Keratinocyte (primary cell): ENCODE measurements around the gene CACNA2D2. TPM values are rescaled to one million over a fixed set of nuclear protein-coding genes. Genes with fewer than 3 reads are reported as not detected.

Experiments
- DNase-seq: peaks from one replicate; pipeline ENCODE4 v3.0.0-alpha.2; 2011; ENCODE audit warnings: low read depth, missing footprints, low spot score
- FAIRE-seq: peaks from 2 replicates; lab custom pipeline; 2011; peaks lifted over from hg19 to GRCh38; lab: Jason Lieb, UNC
- H2AFZ ChIP-seq: 2 replicates; pipeline ENCODE4 v1.6.0; 2012; ENCODE audit warnings: low read length, control low read depth, inconsistent platforms; ENCODE audit not compliant: control insufficient read depth
- H3K27ac ChIP-seq: 2 replicates; pipeline ENCODE4 v1.5.1; 2011; ENCODE audit warnings: low read length; ENCODE audit not compliant: control insufficient read depth, insufficient read depth
- H3K27me3 ChIP-seq: 3 replicates; pipeline ENCODE4 v1.6.0; 2011; ENCODE audit warnings: low read length; ENCODE audit not compliant: control insufficient read depth, insufficient read depth; ENCODE audit errors: extremely low read depth
- H3K36me3 ChIP-seq, 2 experiments: 2 replicates in 1 of 2; 3 replicates in 1 of 2; pipeline ENCODE4 v1.5.1; 2011; ENCODE audit warnings: low read length in 2 of 2, mild to moderate bottlenecking in 1 of 2; ENCODE audit not compliant: control insufficient read depth in 2 of 2, insufficient read depth in 2 of 2; ENCODE audit errors: extremely low read depth in 1 of 2
- H3K4me1 ChIP-seq: 3 replicates; pipeline ENCODE4 v1.5.1; 2011; ENCODE audit warnings: low read length; ENCODE audit not compliant: control insufficient read depth, insufficient read depth; ENCODE audit errors: extremely low read depth
- H3K4me2 ChIP-seq: 3 replicates; pipeline ENCODE4 v1.6.0; 2011; ENCODE audit warnings: low read depth, low read length; ENCODE audit not compliant: control insufficient read depth, insufficient read depth; ENCODE audit errors: extremely low read depth
- H3K4me3 ChIP-seq, 3 experiments: fragments of 200-600 bp in 1 of 3; sonication (generic) in 1 of 3; 2 replicates in 2 of 3; 3 replicates in 1 of 3; pipeline ENCODE4 v1.5.1; 2011 to 2016; ENCODE audit warnings: low read length in 3 of 3, mild to moderate bottlenecking in 3 of 3, control low read depth in 2 of 3, inconsistent platforms in 1 of 3, low read depth in 1 of 3, mixed read lengths in 1 of 3, mixed run types in 1 of 3, moderate library complexity in 1 of 3; ENCODE audit not compliant: control insufficient read depth in 2 of 3, insufficient read depth in 2 of 3; ENCODE audit errors: extremely low read depth in 1 of 3
- H3K79me2 ChIP-seq: 2 replicates; pipeline ENCODE4 v1.6.0; 2012; ENCODE audit warnings: low read length; ENCODE audit not compliant: control insufficient read depth, insufficient read depth
- H3K9ac ChIP-seq: 3 replicates; pipeline ENCODE4 v1.6.0; 2011; ENCODE audit warnings: low read length; ENCODE audit not compliant: control insufficient read depth, insufficient read depth; ENCODE audit errors: extremely low read depth
- H3K9me1 ChIP-seq: 3 replicates; pipeline ENCODE4 v1.6.0; 2011; ENCODE audit warnings: low read length; ENCODE audit not compliant: control insufficient read depth, insufficient read depth; ENCODE audit errors: extremely low read depth
- H3K9me3 ChIP-seq: 2 replicates; pipeline ENCODE4 v1.5.1; 2012; ENCODE audit warnings: low read depth, low read length; ENCODE audit not compliant: control insufficient read depth
- H4K20me1 ChIP-seq: 3 replicates; pipeline ENCODE4 v1.6.0; 2011; ENCODE audit warnings: low read length; ENCODE audit not compliant: control insufficient read depth, insufficient read depth; ENCODE audit errors: extremely low read depth
- CTCF ChIP-seq, 3 experiments: IDR thresholded peaks in 1 of 3; conservative IDR thresholded peaks in 1 of 3; optimal IDR thresholded peaks in 1 of 3; 2 replicates in 2 of 3; 3 replicates in 1 of 3; pipeline versions ENCODE3 to v1.5.1; 2011; ENCODE audit warnings: low read length in 3 of 3, mild to moderate bottlenecking in 3 of 3, moderate library complexity in 2 of 3, control low read depth in 1 of 3, inconsistent platforms in 1 of 3; ENCODE audit not compliant: insufficient read depth in 2 of 3; ENCODE audit errors: extremely low read depth in 1 of 3
- EZH2 ChIP-seq: IDR thresholded peaks from one replicate; pipeline ENCODE4 v1.6.1; 2012; ENCODE audit warnings: inconsistent platforms, mild to moderate bottlenecking, low read length, moderate library complexity
- dilution Hi-C: fragments of 300-500 bp; cut with MboI; formaldehyde crosslinking; loops from one replicate; pipeline ENCODE4 v1.7.0; 2020; ENCODE audit warnings: low sequenced_read_pairs; ENCODE audit not compliant: extremely low pct_ligation_motif_present
- polyA plus RNA-seq, 5 experiments: library from polyadenylated mRNA; depleted of rRNA in 3 of 5; stranded (reverse) in 3 of 5; stranded (forward) in 1 of 5; unstranded in 1 of 5; fragments of >200 nt; gene quantifications; 1 replicate in 1 of 5; 2 replicates in 3 of 5; 3 replicates in 1 of 5; pipeline versions ENCODE4 v1.2.1 to v1.2.3, GENCODE V29; 2011 to 2012; ENCODE audit warnings: missing spikeins in 2 of 5, low read depth in 1 of 5, low replicate concordance in 1 of 5

Gene CACNA2D2
- polyA plus RNA-seq, 1 donor (not counting 4 experiments of a cell fraction or from before 2014, with no cell fraction given): 0.04 TPM

- Histone ChIP-seq H3K27me3 (peaks cover 17% of the 10 kb centered on the region), H3K9me1 (no peaks in the 10 kb centered on the region), H3K36me3 (no peaks in the 10 kb centered on the region), H4K20me1 (no peaks in the 10 kb centered on the region), H3K27ac (no peak overlapping the region), H3K4me2 (no peak overlapping the region), H3K9ac (no peak overlapping the region), H3K9me3 (no peaks in the 10 kb centered on the region), H3K4me3 (no peak overlapping the region), H3K4me1 (no peaks in the 10 kb centered on the region), H3K79me2 (no peaks in the 10 kb centered on the region), H2AFZ (no peak overlapping the region)
- DNase-seq (no peak), FAIRE-seq (no peak)
- dilution Hi-C loops: no loop called here
- TF ChIP-seq EZH2 (no peak), CTCF (optimal IDR thresholded peaks at IDR 0.05 in 1 of 3, IDR thresholded peaks at IDR 0.05 in 1 of 3, conservative IDR thresholded peaks at IDR 0.05 in 1 of 3; ENCODE audit: extremely low read depth in 1 of 3, insufficient read depth in 2 of 3, low read length in 3 of 3) (no peak)
Observed at GRCh38 chr3:50408443-50408944, 94.9 kb downstream of the CACNA2D2 start.

GRCh38 chr3:50406487-50406886, 96.9 kb downstream of the CACNA2D2 start:
- Histone ChIP-seq H3K36me3 (no peaks in the 10 kb centered on the region), H3K79me2 (no peaks in the 10 kb centered on the region), H3K9me1 (no peaks in the 10 kb centered on the region), H4K20me1 (no peaks in the 10 kb centered on the region), H3K4me1 (no peaks in the 10 kb centered on the region), H3K4me2 (no peak overlapping the region), H3K9me3 (no peaks in the 10 kb centered on the region), H3K27me3 (peaks cover 11% of the 10 kb centered on the region), H3K27ac (no peak overlapping the region), H3K9ac (no peak overlapping the region), H2AFZ (no peak overlapping the region), H3K4me3 (no peak overlapping the region)
- no peak for DNase-seq
- no peak for FAIRE-seq
- dilution Hi-C loops: no loop called here
- TF ChIP-seq CTCF (optimal IDR thresholded peaks at IDR 0.05 in 1 of 3, IDR thresholded peaks at IDR 0.05 in 1 of 3, conservative IDR thresholded peaks at IDR 0.05 in 1 of 3; ENCODE audit: extremely low read depth in 1 of 3, insufficient read depth in 2 of 3, low read length in 3 of 3) (no peak), EZH2 (no peak)
